ELR (cell line): ENCODE results near the gene MOB3C.

Source experiments
- DNase-seq: peaks from one replicate; pipeline ENCODE4 v3.0.0-alpha.2; 2015; ENCODE audit warnings: low read depth

The MOB3C gene

DNA sequence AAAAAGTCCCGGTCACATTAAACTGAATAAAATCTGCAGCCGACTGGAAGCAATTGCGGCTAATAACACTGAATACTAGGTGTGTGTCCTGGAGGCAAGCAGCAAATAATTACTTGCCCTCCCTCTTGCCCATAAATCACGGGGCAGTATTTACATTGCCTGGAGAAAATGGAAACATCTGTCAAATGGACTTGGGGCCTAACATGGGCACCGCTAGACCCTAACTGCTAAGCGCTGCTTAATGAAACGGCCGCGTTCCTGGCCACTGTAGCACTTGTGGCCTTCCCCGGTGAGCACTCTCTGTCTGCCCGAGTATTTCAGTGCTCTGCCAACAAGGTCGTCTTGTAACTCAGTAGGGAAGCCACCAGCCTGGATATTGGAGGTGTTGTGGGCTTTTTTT, 41.3 kb downstream of the MOB3C start:
- DNase-seq = no peak

DNA sequence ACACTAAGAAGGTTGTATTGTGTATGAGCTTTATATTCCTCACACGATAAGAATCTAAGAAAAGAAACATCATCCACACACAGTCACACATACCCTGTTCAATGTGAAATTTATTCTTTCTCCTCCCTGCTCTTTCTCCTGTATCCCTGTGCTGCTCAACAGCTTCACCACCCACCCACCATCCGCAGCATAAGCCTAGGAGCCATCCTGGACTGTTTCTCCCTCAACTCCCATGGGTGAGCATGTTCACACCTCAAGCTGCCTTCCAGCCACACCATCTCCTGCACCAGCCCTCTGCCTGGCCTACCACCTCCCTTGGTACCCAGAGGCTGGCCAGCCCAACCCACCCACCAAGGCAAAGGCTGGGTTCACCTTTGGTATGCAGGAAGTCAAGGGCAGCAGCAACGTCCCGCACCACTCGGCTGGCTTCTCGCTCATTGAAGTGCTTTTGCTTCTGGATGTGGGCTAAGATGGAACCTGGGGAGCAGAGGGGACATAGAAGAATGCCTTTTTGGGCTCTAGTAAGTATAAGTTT, 44.9 kb downstream of the MOB3C start:
- no peak for DNase-seq

DNA sequence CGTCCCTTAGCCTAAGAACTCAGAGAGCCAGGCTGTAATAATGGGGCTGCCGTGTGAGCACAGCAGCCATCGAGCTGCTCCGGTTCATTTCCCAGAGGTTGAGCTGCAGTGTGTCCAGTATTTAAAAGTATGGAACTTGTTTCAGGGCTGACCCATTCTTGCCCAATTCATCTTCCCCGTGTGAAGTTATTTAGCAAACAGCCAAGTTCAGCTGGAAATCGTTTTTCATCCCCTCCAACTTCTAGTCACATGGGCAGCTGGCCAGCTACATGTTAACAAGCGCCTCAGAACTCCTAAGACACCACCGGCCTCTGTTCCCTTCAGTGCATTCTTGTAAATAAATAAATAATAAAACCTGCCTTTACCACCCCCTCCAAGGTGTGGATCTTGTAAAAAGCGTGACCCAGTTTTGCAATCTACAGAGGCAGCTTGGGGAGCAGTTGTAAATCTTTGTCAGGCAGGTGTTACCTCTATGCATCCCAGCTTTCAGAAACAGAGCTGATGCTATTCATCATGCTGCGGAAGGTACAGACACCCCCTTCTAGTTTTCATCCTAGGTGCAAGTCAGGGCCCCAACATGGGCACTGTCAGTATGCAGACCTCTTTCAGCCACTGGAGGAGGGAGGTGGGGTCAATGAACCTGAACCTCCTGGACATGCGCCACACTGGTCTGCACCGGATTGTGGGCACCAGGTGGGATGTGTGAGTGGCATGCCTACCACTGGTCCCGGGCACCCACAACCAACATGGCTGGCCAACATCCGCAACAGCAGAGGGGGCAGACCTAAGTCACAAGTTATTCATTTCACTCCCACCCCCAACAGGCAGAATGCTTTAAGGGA, 46.5 kb downstream of the MOB3C start:
- DNase-seq = no peak

DNA sequence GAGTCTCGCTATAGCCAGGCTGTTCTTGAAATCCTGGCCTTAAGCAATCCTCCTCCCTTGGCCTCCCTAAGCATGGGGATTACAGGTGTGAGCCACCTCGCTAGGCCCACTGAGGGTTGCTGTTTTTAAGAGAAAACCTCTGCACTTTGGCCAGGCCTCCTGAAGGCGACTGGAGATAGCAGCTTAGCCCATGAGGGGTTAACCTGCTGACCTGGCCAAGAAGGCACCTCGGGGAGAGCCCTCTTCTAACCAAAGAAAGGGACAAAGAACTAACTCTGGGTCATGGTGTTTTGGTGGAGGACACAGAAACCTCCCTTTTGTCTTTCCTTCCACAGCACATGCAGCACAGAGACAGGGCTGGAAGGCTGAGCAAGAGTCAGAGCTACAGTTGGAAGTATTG, 47.5 kb downstream of the MOB3C start:
- DNase-seq = no peak

DNA sequence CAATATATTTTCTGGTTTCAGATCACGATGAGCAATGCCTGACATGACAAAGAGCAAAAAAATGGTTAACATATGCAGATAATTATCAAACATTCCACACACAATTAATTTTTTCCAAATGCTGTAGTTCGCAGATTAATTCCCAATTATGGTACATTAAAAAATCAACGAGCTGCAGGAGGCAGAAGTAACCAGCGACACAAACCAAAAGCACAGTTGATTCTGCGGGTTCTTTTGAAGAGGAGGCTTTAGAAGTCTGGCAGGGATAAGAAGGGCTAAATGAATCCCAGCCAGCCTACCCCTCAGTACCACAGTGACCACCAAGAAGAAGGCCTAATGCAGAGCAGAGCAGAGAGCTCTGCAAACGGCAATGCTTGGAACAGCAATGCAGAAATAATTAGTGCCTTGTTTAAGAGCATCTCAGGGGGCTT, 48.1 kb downstream of the MOB3C start:
- no peak for DNase-seq

DNA sequence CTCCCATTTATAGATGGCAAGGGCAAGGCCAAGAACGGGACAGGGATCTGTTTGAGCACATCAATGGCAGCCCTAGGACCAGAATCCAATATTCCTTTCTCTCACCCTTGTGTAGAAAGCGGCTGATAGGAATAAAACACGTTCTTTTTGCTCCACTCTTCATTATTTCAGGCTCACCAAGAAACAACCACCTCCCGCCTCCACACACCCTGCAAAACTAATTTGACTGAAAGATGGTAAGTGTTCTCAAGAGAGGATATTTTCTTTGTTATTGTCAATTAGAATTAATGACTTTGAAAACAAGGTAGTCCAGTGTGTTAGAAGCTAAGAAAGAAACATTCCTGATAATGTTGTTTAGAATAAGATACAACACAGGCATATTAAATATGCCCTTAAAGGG, 53.3 kb downstream of the MOB3C start:
- no peak for DNase-seq

DNA sequence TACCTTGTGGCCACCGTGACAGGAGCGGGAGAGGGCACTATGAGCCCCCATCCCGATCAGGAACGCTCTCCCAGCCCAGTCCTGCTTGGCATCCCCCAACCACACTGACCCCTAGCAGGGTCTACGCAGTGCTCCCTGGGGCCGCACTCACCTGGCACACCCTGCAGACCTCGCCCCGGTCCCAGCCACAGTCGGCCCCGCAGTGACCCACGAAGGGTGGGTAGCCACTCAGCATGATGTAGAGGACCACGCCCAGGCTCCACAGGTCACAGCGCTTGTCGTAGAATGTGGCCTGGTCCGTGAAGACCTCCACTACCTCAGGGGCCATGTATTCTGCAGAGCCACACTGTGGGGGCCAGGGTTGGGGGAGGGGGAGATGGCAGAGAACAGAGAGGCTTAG, 54.1 kb downstream of the MOB3C start:
- DNase-seq = no peak

DNA sequence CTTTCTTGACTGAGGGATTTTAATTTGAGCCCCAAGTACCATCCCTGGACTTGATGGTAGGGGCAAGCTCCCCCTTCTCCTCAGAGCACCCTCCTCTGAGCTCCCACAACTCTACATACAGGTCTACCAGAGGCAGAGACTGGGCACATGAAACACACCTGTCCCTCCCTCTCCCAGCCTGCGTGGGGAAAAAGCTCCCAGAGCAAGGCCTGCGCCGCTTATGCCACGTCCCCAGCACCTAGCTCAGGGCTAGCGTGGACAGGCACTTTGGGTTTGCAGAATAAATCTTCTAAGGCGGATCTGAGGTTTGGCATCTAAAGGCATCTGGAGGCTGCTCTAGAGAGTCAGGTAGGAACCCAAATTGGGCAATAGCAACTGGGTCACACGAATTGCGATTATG, 57.6 kb downstream of the MOB3C start:
- DNase-seq = no peak

DNA sequence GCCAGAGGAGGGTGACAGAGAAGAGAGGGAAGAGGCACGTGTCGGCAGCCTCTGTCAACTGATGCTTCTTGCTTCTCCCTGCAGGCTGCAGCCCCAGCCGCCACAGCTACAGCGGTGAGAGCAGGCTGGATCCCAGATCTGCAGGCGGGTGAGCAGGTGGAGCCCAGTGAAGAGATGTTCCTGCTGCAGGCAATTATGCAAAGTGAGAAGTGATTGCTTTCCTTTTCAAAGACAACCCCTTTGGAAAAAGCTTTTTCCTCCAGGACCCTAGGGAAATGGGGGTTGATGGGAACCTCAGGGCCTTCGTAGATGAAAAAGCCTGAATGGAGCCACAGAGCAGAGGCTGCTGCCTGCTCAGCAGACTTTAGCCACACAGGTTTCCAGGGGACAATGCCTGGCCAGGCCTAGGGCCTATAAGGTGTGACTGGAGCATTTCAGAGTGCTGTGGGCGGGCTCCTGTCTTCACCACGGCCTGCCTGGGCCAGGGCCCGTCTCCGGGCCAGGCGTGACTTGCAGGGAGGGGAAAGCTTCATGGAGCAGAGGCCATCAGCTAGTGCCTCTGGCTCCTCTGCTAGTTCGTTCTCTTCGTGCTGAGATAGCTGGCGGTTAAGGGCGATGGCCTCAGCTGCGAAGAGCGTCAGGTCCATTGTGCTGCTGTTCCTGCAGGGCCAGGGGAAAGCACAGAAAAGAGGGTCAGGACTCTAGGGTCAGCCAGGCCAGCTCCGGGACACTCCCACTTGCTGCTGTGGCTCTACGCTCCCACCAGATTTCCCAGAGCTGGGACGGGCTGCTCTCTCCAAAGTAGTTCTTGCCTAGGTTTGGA, 58.3 kb downstream of the MOB3C start:
- no peak for DNase-seq
